Ovary (tissue), 9 donors: Measurements from ENCODE around the gene OLFML2B. TPM values are rescaled to one million over a fixed set of nuclear protein-coding genes. Genes with fewer than 3 reads are reported as not detected.

Source experiments
- DNase-seq, 5 donors: peaks; one replicate each; pipeline ENCODE4 v3.0.0-alpha.2; 2019 to 2020
- H3K27ac ChIP-seq, 2 donors: fragments of 200-600 bp; one replicate each; pipeline versions ENCODE4 v1.5.1 to v1.8.0; 2019 to 2022
- H3K27me3 ChIP-seq: fragments of 200-600 bp; one replicate; pipeline ENCODE4 v1.8.0; 2022
- H3K36me3 ChIP-seq: fragments of 200-600 bp; sonication (generic); one replicate; pipeline ENCODE4 v1.5.1; 2019
- H3K4me1 ChIP-seq: one replicate; pipeline ENCODE4 v1.8.1; 2013; ENCODE audit warnings: mild to moderate bottlenecking, moderate library complexity; ENCODE audit not compliant: insufficient read depth
- H3K4me3 ChIP-seq: fragments of 200-600 bp; sonication (generic); one replicate; pipeline ENCODE4 v1.5.1; 2017
- H3K9me3 ChIP-seq, 2 donors: fragments of 200-600 bp in 1 of 2; sonication (generic) in 1 of 2; one replicate each; pipeline versions ENCODE4 v1.5.1 to v1.8.1; 2013 to 2019; ENCODE audit warnings: mild to moderate bottlenecking in 1 of 2, moderate library complexity in 1 of 2
- CTCF ChIP-seq, 3 donors: fragments of 450-650 bp in 2 of 3; fragments of 200-600 bp in 1 of 3; IDR thresholded peaks; one replicate each; pipeline versions ENCODE4 v1.5.1 to v1.8.0; 2016 to 2022; ENCODE audit warnings: antibody characterized with exemption in 3 of 3, mild to moderate bottlenecking in 1 of 3
- EP300 ChIP-seq: sonication (generic); formaldehyde crosslinking; IDR thresholded peaks from one replicate; pipeline ENCODE4 v1.6.1; 2017; ENCODE audit warnings: antibody characterized with exemption
- POLR2A ChIP-seq: fragments of 450-650 bp; IDR thresholded peaks from one replicate; pipeline ENCODE4 v1.6.1; 2017; ENCODE audit warnings: antibody characterized with exemption, mild to moderate bottlenecking, moderate library complexity
- WGBS, 3 donors: extraction: QIAGEN DNeasy Blood & Tissue Kit in 1 of 3; methylation state at CpG; one replicate each; pipeline versions ENCODE4 v1.1.5 to v1.1.7; 2013 to 2017; 5-methylcytosine and 5-hydroxymethylcytosine counted together
- intact Hi-C, 4 donors: fragments of 100-400 bp; cut with DNase I; formaldehyde crosslinking; loops; one replicate each; pipeline versions ENCODE4 v1.11.0 to v1.15.1; 2022 to 2023
- polyA plus RNA-seq, 2 donors: library from polyadenylated mRNA; stranded (reverse); fragments of 200-250 nt in 1 of 2; fragments of 350-450 nt in 1 of 2; fragmentation: Illumina TruSeq in 1 of 2; extraction: RNeasy Lipid Tissue Mini Kit (QIAGEN cat#74804) in 1 of 2; gene quantifications; one replicate each; pipeline ENCODE4 v1.2.3, GENCODE V29; 2013 to 2014
- total RNA-seq, 7 donors: library from RNA; depleted of rRNA in 2 of 7; stranded (reverse); fragments of >200 nt in 2 of 7; fragmentation: NEBNext Ultra II Directional in 3 of 7; extraction: Animal tissue kit (Norgen Biotek cat#: 25700) in 3 of 7; gene quantifications; one replicate each; pipeline versions ENCODE4 v1.1.0 to v1.2.4, GENCODE V29; 2016 to 2023
- donor health status: DM: no; HTN: no; CAD: no; lungs with moderate emphysema.
- donor health status: DM: no; HTN: no; CAD: no.
- donor health status: Bipolar disorder and iron deficiency.
- donor health status: DM: yes; HTN: yes; CAD: no.
- donor health status: DM: no; HTN: no; CAD: no.
- donor health status: DM: yes; HTN: yes; CAD: no.

OLFML2B gene
- total and polyA plus RNA-seq, 9 donors: 1.0 to 37.6 (median 5.1) TPM

GRCh38 chr1:162040001-162040400 is 16.3 kb upstream of the OLFML2B start:
- DNase-seq: no peak
- TF ChIP-seq POLR2A (no peak), EP300 (no peak), CTCF (IDR thresholded peaks at IDR 0.05) (no peak)
- Histone ChIP-seq H3K4me1 (no peaks in the 10 kb centered on the region), H3K27ac (no peak overlapping the region), H3K9me3 (no peaks in the 10 kb centered on the region), H3K27me3 (no peaks in the 10 kb centered on the region), H3K4me3 (no peak overlapping the region), H3K36me3 (no peaks in the 10 kb centered on the region)
- intact Hi-C loops: no loop called here
- WGBS, 3 donors: 55 to 69% (median 57%) methylated on average over 4 of the region's 4 CpGs

GRCh38 chr1:162038624-162039023 is 15.0 kb upstream of the OLFML2B start:
- WGBS, 3 donors: 73 to 80% (median 74%) methylated on average over 1 of the region's 1 CpG
- no peak overlapping the region for H3K4me3 ChIP-seq
- no peaks in the 10 kb centered on the region for H3K27me3 ChIP-seq
- no peak for TF ChIP-seq POLR2A
- TF ChIP-seq CTCF (IDR thresholded peaks at IDR 0.05): no peak
- no peak for TF ChIP-seq EP300
- intact Hi-C loops: loop anchor here in 3 of 4 donors (5.0 to 10.0 kb wide), 3 partner anchors 174 to 246 kb away; no protein-coding TSS in a partner anchor
- no peak for DNase-seq
- H3K9me3 ChIP-seq: no peaks in the 10 kb centered on the region
- no peaks in the 10 kb centered on the region for H3K36me3 ChIP-seq
- no peak overlapping the region for H3K27ac ChIP-seq
- H3K4me1 ChIP-seq: no peaks in the 10 kb centered on the region

- intact Hi-C loops: loop anchor here in 3 of 4 donors (5.0 to 10.0 kb wide), 3 partner anchors 171 to 244 kb away; no protein-coding TSS in a partner anchor
- Histone ChIP-seq H3K36me3 (no peaks in the 10 kb centered on the region), H3K4me1 (no peaks in the 10 kb centered on the region), H3K9me3 (no peaks in the 10 kb centered on the region), H3K27me3 (no peaks in the 10 kb centered on the region), H3K27ac (no peak overlapping the region), H3K4me3 (no peak overlapping the region)
- no peak for DNase-seq
- 85 to 95% (median 88%) methylated on average over 1 of the region's 1 CpG for WGBS, 3 donors
- TF ChIP-seq EP300 (no peak), POLR2A (no peak), CTCF (IDR thresholded peaks at IDR 0.05) (no peak)
These were observed 12.5 kb upstream of the OLFML2B start for GRCh38 chr1:162036163-162036562.

- H3K27ac ChIP-seq: no peak overlapping the region
- no peak for DNase-seq
- no peaks in the 10 kb centered on the region for H3K9me3 ChIP-seq
- no peak overlapping the region for H3K4me3 ChIP-seq
- intact Hi-C loops: loop anchor here in 3 of 4 donors (5.0 to 10.0 kb wide), 3 partner anchors 170 to 243 kb away; no protein-coding TSS in a partner anchor
- H3K27me3 ChIP-seq: no peaks in the 10 kb centered on the region
- no peak for TF ChIP-seq CTCF (IDR thresholded peaks at IDR 0.05)
- TF ChIP-seq POLR2A: no peak
- TF ChIP-seq EP300: no peak
- H3K36me3 ChIP-seq: no peaks in the 10 kb centered on the region
- whole genome bisulfite sequencing, 3 donors: 6 to 13% (median 8%) methylated on average over 2 of the region's 2 CpGs
- H3K4me1 ChIP-seq: no peaks in the 10 kb centered on the region
These were observed 11.6 kb upstream of the OLFML2B start for GRCh38 chr1:162035241-162035640.
